ENCODE data around the gene PLOD3.

The PLOD3 gene

GRCh38 chr7:101232141-101232850, 14.9 kb upstream of the PLOD3 start:
- Histone ChIP-seq H3K18ac (ENCODE audit: low read depth in 1 of 2, low read length in 2 of 2) (no peak overlapping the region), H2BK12ac (ENCODE audit: low read length in 2 of 2) (no peak overlapping the region), H4K91ac (ENCODE audit: low read length) (no peak overlapping the region), H2AK5ac (ENCODE audit: low read length, severe bottlenecking) (no peak overlapping the region), H2BK120ac (ENCODE audit: low read depth, low read length) (no peak overlapping the region), H4K8ac (ENCODE audit: low read length) (no peak overlapping the region), H2BK5ac (ENCODE audit: low read depth, low read length, poor library complexity, severe bottlenecking) (no peak overlapping the region), H2BK15ac (ENCODE audit: low read depth, poor library complexity, severe bottlenecking) (no peak overlapping the region), H3K36me3 (ENCODE audit: control insufficient read depth in 1 of 2, insufficient read depth in 2 of 2, low read depth in 1 of 2, low read length in 2 of 2) (peaks cover 40 to 52% of the 10 kb centered on the region in 2 experiments), H3K79me1 (replicated peaks; ENCODE audit: low read length, poor library complexity, severe bottlenecking) (peaks cover 8% of the 10 kb centered on the region), H3K4ac (ENCODE audit: low read depth in 1 of 2, low read length in 2 of 2) (no peak overlapping the region), H3K4me2 (ENCODE audit: low read length, poor library complexity, severe bottlenecking) (peak overlapping the region; percentile 49), H3K9me3 (ENCODE audit: control insufficient read depth, low read length) (no peaks in the 10 kb centered on the region), H3K23ac (ENCODE audit: low read length in 2 of 2) (peak overlapping the region in 1 of 2 experiments; percentile 17), H3K27me3 (ENCODE audit: control insufficient read depth in 1 of 2, insufficient read depth in 1 of 2, low read length in 2 of 2) (no peaks in the 10 kb centered on the region), H3K4me3 (ENCODE audit: insufficient read depth in 1 of 2, low read depth in 1 of 2, low read length in 2 of 2) (no peak overlapping the region), H3K27ac (ENCODE audit: low read length, poor library complexity, severe bottlenecking) (no peak overlapping the region), H3K14ac (ENCODE audit: low read length in 2 of 2) (no peak overlapping the region), H3K4me1 (ENCODE audit: control insufficient read depth, insufficient read depth, low read depth, low read length) (peaks cover 17% of the 10 kb centered on the region), H3K9ac (ENCODE audit: low read length) (no peak overlapping the region), H2AFZ (ENCODE audit: low read depth, low read length) (peak overlapping the region; percentile 14)
- no peak for DNase-seq
- 9% methylated on average over 40 of the region's 52 CpGs for WGBS

GRCh38 chr7:101231644-101232043, 14.3 kb upstream of the PLOD3 start:
- Histone ChIP-seq H3K23ac (ENCODE audit: low read length in 2 of 2) (no peak overlapping the region), H2AK5ac (ENCODE audit: low read length, severe bottlenecking) (no peak overlapping the region), H3K9me3 (ENCODE audit: control insufficient read depth, low read length) (no peaks in the 10 kb centered on the region), H3K79me1 (replicated peaks; ENCODE audit: low read length, poor library complexity, severe bottlenecking) (peaks cover 8% of the 10 kb centered on the region), H3K4me1 (ENCODE audit: control insufficient read depth, insufficient read depth, low read depth, low read length) (peaks cover 13% of the 10 kb centered on the region), H3K27me3 (ENCODE audit: control insufficient read depth in 1 of 2, insufficient read depth in 1 of 2, low read length in 2 of 2) (no peaks in the 10 kb centered on the region), H3K9ac (ENCODE audit: low read length) (no peak overlapping the region), H3K4ac (ENCODE audit: low read depth in 1 of 2, low read length in 2 of 2) (no peak overlapping the region), H3K36me3 (ENCODE audit: control insufficient read depth in 1 of 2, insufficient read depth in 2 of 2, low read depth in 1 of 2, low read length in 2 of 2) (peaks cover 41 to 49% of the 10 kb centered on the region in 2 experiments), H4K8ac (ENCODE audit: low read length) (no peak overlapping the region), H3K27ac (ENCODE audit: low read length, poor library complexity, severe bottlenecking) (no peak overlapping the region), H2BK15ac (ENCODE audit: low read depth, poor library complexity, severe bottlenecking) (no peak overlapping the region), H2BK120ac (ENCODE audit: low read depth, low read length) (no peak overlapping the region), H3K4me3 (ENCODE audit: insufficient read depth in 1 of 2, low read depth in 1 of 2, low read length in 2 of 2) (no peak overlapping the region), H3K18ac (ENCODE audit: low read depth in 1 of 2, low read length in 2 of 2) (no peak overlapping the region), H4K91ac (ENCODE audit: low read length) (no peak overlapping the region), H2BK12ac (ENCODE audit: low read length in 2 of 2) (no peak overlapping the region), H3K4me2 (ENCODE audit: low read length, poor library complexity, severe bottlenecking) (no peak overlapping the region), H2BK5ac (ENCODE audit: low read depth, low read length, poor library complexity, severe bottlenecking) (no peak overlapping the region), H3K14ac (ENCODE audit: low read length in 2 of 2) (no peak overlapping the region), H2AFZ (ENCODE audit: low read depth, low read length) (no peak overlapping the region)
- no peak for DNase-seq
- 77% methylated on average over 7 of the region's 7 CpGs for WGBS

GRCh38 chr7:101226721-101227120, 9.3 kb upstream of the PLOD3 start:
- Histone ChIP-seq H3K27ac (ENCODE audit: low read length, poor library complexity, severe bottlenecking) (no peak overlapping the region), H3K4me3 (ENCODE audit: insufficient read depth in 1 of 2, low read depth in 1 of 2, low read length in 2 of 2) (no peak overlapping the region), H3K4ac (ENCODE audit: low read depth in 1 of 2, low read length in 2 of 2) (no peak overlapping the region), H3K79me1 (replicated peaks; ENCODE audit: low read length, poor library complexity, severe bottlenecking) (peaks cover 21% of the 10 kb centered on the region), H4K8ac (ENCODE audit: low read length) (no peak overlapping the region), H2BK120ac (ENCODE audit: low read depth, low read length) (no peak overlapping the region), H3K14ac (ENCODE audit: low read length in 2 of 2) (no peak overlapping the region), H3K23ac (ENCODE audit: low read length in 2 of 2) (no peak overlapping the region), H2AK5ac (ENCODE audit: low read length, severe bottlenecking) (no peak overlapping the region), H3K9ac (ENCODE audit: low read length) (peak overlapping the region; percentile 26), H2AFZ (ENCODE audit: low read depth, low read length) (no peak overlapping the region), H3K4me2 (ENCODE audit: low read length, poor library complexity, severe bottlenecking) (no peak overlapping the region), H2BK15ac (ENCODE audit: low read depth, poor library complexity, severe bottlenecking) (no peak overlapping the region), H3K9me3 (ENCODE audit: control insufficient read depth, low read length) (no peaks in the 10 kb centered on the region), H4K91ac (ENCODE audit: low read length) (no peak overlapping the region), H3K18ac (ENCODE audit: low read depth in 1 of 2, low read length in 2 of 2) (no peak overlapping the region), H3K27me3 (ENCODE audit: control insufficient read depth in 1 of 2, insufficient read depth in 1 of 2, low read length in 2 of 2) (no peaks in the 10 kb centered on the region), H3K36me3 (ENCODE audit: control insufficient read depth in 1 of 2, insufficient read depth in 2 of 2, low read depth in 1 of 2, low read length in 2 of 2) (peaks cover 58 to 65% of the 10 kb centered on the region in 2 experiments), H2BK12ac (ENCODE audit: low read length in 2 of 2) (no peak overlapping the region), H3K4me1 (ENCODE audit: control insufficient read depth, insufficient read depth, low read depth, low read length) (peaks cover 3% of the 10 kb centered on the region), H2BK5ac (ENCODE audit: low read depth, low read length, poor library complexity, severe bottlenecking) (no peak overlapping the region)
- no peak for DNase-seq
- WGBS = 88% methylated on average over 8 of the region's 9 CpGs

GRCh38 chr7:101225650-101226049, 8.3 kb upstream of the PLOD3 start:
- Histone ChIP-seq H3K23ac (ENCODE audit: low read length in 2 of 2) (no peak overlapping the region), H3K4me2 (ENCODE audit: low read length, poor library complexity, severe bottlenecking) (no peak overlapping the region), H2BK120ac (ENCODE audit: low read depth, low read length) (no peak overlapping the region), H3K9me3 (ENCODE audit: control insufficient read depth, low read length) (no peaks in the 10 kb centered on the region), H3K18ac (ENCODE audit: low read depth in 1 of 2, low read length in 2 of 2) (no peak overlapping the region), H3K27ac (ENCODE audit: low read length, poor library complexity, severe bottlenecking) (no peak overlapping the region), H3K9ac (ENCODE audit: low read length) (no peak overlapping the region), H2BK12ac (ENCODE audit: low read length in 2 of 2) (no peak overlapping the region), H2BK5ac (ENCODE audit: low read depth, low read length, poor library complexity, severe bottlenecking) (no peak overlapping the region), H3K4me1 (ENCODE audit: control insufficient read depth, insufficient read depth, low read depth, low read length) (peaks cover 2% of the 10 kb centered on the region), H3K4ac (ENCODE audit: low read depth in 1 of 2, low read length in 2 of 2) (no peak overlapping the region), H3K79me1 (replicated peaks; ENCODE audit: low read length, poor library complexity, severe bottlenecking) (peaks cover 23% of the 10 kb centered on the region), H3K36me3 (ENCODE audit: control insufficient read depth in 1 of 2, insufficient read depth in 2 of 2, low read depth in 1 of 2, low read length in 2 of 2) (peaks cover 59 to 63% of the 10 kb centered on the region in 2 experiments), H2AK5ac (ENCODE audit: low read length, severe bottlenecking) (no peak overlapping the region), H2AFZ (ENCODE audit: low read depth, low read length) (no peak overlapping the region), H3K4me3 (ENCODE audit: insufficient read depth in 1 of 2, low read depth in 1 of 2, low read length in 2 of 2) (no peak overlapping the region), H4K8ac (ENCODE audit: low read length) (no peak overlapping the region), H3K27me3 (ENCODE audit: control insufficient read depth in 1 of 2, insufficient read depth in 1 of 2, low read length in 2 of 2) (no peaks in the 10 kb centered on the region), H3K14ac (ENCODE audit: low read length in 2 of 2) (no peak overlapping the region), H2BK15ac (ENCODE audit: low read depth, poor library complexity, severe bottlenecking) (no peak overlapping the region), H4K91ac (ENCODE audit: low read length) (no peak overlapping the region)
- WGBS = 97% methylated on average over 6 of the region's 6 CpGs
- no peak for DNase-seq

All from mesenchymal stem cell (in vitro differentiated cells and primary cell).